KMS-11 (cell line): ENCODE data around the gene JPH3.

Source experiments
- H2AFZ ChIP-seq: fragments of 200-600 bp; sonication (generic); 2 replicates; pipeline ENCODE4 v1.6.1; 2016; ENCODE audit warnings: antibody characterized with exemption, mixed run types, low read depth
- H3K27ac ChIP-seq: fragments of 200-600 bp; sonication (generic); 2 replicates; pipeline ENCODE4 v1.6.1; 2016; ENCODE audit warnings: mild to moderate bottlenecking, mixed run types
- H3K27me3 ChIP-seq: fragments of 200-600 bp; sonication (generic); 2 replicates; pipeline ENCODE4 v1.6.1; 2017; ENCODE audit warnings: mild to moderate bottlenecking, low read depth, mixed run types, moderate library complexity; ENCODE audit not compliant: insufficient read depth
- H3K36me3 ChIP-seq: fragments of 200-600 bp; sonication (generic); 2 replicates; pipeline ENCODE4 v1.6.1; 2017; ENCODE audit warnings: mild to moderate bottlenecking, mixed run types; ENCODE audit not compliant: insufficient read depth
- H3K4me1 ChIP-seq: fragments of 200-600 bp; sonication (generic); 2 replicates; pipeline ENCODE4 v1.6.1; 2016; ENCODE audit warnings: mild to moderate bottlenecking, low read depth, mixed run types; ENCODE audit not compliant: poor library complexity, severe bottlenecking
- H3K4me2 ChIP-seq: fragments of 200-600 bp; sonication (generic); 2 replicates; pipeline ENCODE4 v1.7.0; 2016; ENCODE audit warnings: mild to moderate bottlenecking, mixed run types
- H3K4me3 ChIP-seq: fragments of 200-600 bp; sonication (generic); IDR thresholded peaks from 2 replicates; pipeline ENCODE4 v1.6.1; 2017; ENCODE audit warnings: low read depth, low read length, mixed read lengths; ENCODE audit not compliant: insufficient read depth
- H3K79me2 ChIP-seq: fragments of 200-600 bp; sonication (generic); 2 replicates; pipeline ENCODE4 v1.6.1; 2016; ENCODE audit warnings: low read depth, mixed run types; ENCODE audit not compliant: insufficient read depth
- H3K9ac ChIP-seq: fragments of 200-600 bp; sonication (generic); 2 replicates; pipeline ENCODE4 v1.6.1; 2016; ENCODE audit warnings: mild to moderate bottlenecking, mixed run types
- H4K20me1 ChIP-seq: fragments of 200-600 bp; sonication (generic); 2 replicates; pipeline ENCODE4 v1.6.1; 2016; ENCODE audit warnings: mild to moderate bottlenecking, mixed run types; ENCODE audit not compliant: insufficient read depth
- CTCF ChIP-seq: fragments of 200-600 bp; sonication (generic); conservative IDR thresholded peaks from 2 replicates; pipeline ENCODE4 v1.6.1; 2017; ENCODE audit warnings: low read depth, mild to moderate bottlenecking, antibody characterized with exemption, low read length, moderate library complexity, mixed read lengths

JPH3 gene

DNA sequence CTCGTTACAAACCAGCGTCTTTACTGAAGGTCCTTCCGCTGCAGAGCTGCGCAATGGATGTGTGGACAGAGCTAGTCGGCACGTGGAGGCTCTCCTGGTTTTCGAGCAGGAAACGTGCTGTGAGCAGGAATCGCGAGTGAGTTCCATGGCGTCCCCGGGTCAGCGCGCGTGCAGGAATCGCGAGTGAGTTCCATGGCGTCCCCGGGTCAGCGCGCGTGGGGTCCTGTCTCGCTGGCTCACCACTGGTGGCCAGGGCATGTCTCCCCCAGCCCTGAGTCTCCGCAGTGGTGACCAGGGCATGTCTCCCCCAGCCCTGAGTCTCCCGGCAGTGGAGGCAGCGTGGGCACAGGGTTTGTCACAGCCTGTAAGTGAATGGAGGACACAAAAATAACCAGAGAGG, 100.8 kb downstream of the JPH3 start:
- no peak overlapping the region for H3K4me2 ChIP-seq
- no peaks in the 10 kb centered on the region for H3K79me2 ChIP-seq
- H3K36me3 ChIP-seq: no peaks in the 10 kb centered on the region; the same call in 1 of the 2 replicates
- no peaks in the 10 kb centered on the region for H3K4me1 ChIP-seq
- no peak overlapping the region for H3K4me3 ChIP-seq
- H3K9ac ChIP-seq: no peak overlapping the region
- no peaks in the 10 kb centered on the region for H3K27me3 ChIP-seq
- H4K20me1 ChIP-seq: no peaks in the 10 kb centered on the region
- H2AFZ ChIP-seq: no peak overlapping the region
- TF ChIP-seq CTCF: no peak
- H3K27ac ChIP-seq: no peak overlapping the region

DNA sequence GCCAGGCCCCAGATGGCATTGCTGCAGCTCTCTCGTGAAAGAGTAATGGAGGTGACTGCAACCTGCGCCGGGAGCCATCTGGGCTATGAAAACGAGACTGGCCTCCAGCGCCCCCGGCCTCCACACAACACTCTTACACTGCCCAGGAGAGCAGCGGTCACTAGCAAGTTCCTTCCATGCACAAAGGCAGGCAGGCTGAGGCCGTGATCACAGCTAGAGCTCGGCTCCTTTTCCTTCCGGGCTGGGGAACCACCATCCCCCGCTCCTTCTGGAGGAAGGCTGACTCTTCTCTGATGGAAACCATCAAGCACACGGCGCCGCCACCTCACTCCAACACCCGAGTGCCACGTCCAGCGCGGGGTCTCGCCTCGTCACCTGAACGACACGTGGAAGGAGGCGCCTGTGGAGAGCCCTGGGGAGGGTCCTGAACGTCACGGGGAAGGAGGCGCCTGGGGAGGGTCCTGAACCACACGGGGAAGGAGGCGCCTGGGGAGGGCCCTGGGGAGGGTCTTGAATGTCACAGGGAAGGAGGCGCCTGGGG, 101.6 kb downstream of the JPH3 start:
- no peaks in the 10 kb centered on the region; the same call in 1 of the 2 replicates for H3K36me3 ChIP-seq
- no peaks in the 10 kb centered on the region for H3K27me3 ChIP-seq
- H3K4me3 ChIP-seq: no peak overlapping the region
- TF ChIP-seq CTCF: no peak
- H4K20me1 ChIP-seq: no peaks in the 10 kb centered on the region
- H3K79me2 ChIP-seq: no peaks in the 10 kb centered on the region
- H3K9ac ChIP-seq: no peak overlapping the region
- H3K27ac ChIP-seq: no peak overlapping the region
- no peaks in the 10 kb centered on the region for H3K4me1 ChIP-seq
- H2AFZ ChIP-seq: no peak overlapping the region
- no peak overlapping the region for H3K4me2 ChIP-seq

GRCh38 chr16:87704754-87705353, 102.5 kb downstream of the JPH3 start:
- Histone ChIP-seq H3K79me2 (no peaks in the 10 kb centered on the region), H4K20me1 (no peaks in the 10 kb centered on the region), H3K4me1 (no peaks in the 10 kb centered on the region), H3K4me3 (no peak overlapping the region), H3K9ac (no peak overlapping the region), H3K27ac (no peak overlapping the region), H3K4me2 (no peak overlapping the region), H3K36me3 (no peaks in the 10 kb centered on the region; the same call in 1 of the 2 replicates), H2AFZ (no peak overlapping the region), H3K27me3 (no peaks in the 10 kb centered on the region)
- no peak for TF ChIP-seq CTCF

DNA sequence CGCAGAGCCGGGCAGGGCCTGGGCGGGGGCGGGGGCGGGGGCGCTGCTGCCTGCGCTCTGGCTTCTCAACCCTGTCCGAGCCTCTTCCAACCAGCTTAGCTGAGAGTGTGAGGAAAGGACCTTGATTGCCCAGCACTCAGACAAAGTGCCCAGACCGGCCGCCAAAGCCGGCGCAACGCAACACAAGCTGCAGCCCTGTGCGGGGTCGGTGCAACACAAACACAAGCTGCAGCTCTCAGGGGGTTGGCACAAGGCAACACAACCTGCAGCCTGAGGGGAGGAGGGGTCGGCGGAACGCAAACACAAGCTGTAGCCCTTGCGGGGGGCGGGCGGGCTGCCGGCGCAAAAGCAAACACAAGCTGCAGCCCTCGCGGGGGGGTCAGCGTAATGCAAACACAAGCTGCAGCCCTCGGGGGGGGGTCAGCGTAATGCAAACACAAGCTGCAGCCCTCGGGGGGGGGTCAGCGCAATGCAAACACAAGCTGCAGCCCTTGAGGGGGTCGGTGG, 103.5 kb downstream of the JPH3 start:
- no peaks in the 10 kb centered on the region for H3K27me3 ChIP-seq
- H3K4me3 ChIP-seq: no peak overlapping the region
- no peaks in the 10 kb centered on the region; the same call in 1 of the 2 replicates for H3K36me3 ChIP-seq
- no peak overlapping the region for H2AFZ ChIP-seq
- TF ChIP-seq CTCF: no peak
- H3K27ac ChIP-seq: no peak overlapping the region
- H3K4me1 ChIP-seq: no peaks in the 10 kb centered on the region
- no peak overlapping the region for H3K4me2 ChIP-seq
- no peak overlapping the region for H3K9ac ChIP-seq
- no peaks in the 10 kb centered on the region for H3K79me2 ChIP-seq
- H4K20me1 ChIP-seq: no peaks in the 10 kb centered on the region
